Measurements from ENCODE around the gene IMMP2L.

DNA sequence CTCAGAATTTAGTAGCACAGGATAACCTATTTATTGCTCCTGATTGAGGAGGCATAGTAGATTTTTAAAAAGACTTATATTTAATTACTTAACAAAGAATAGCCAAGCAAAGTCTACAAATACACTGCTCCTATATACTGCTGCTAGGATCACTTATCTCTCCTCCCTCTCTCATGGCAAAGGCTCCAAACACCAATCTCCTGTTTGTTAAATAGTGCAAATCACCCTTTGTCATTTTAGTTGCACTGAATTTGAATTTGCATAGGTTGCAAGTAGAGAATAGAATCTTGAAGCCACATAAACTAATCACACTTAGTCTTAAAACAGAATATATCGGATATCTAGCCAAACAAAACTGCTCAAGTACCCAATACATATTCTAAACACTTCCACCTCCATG is 690.4 kb downstream of the IMMP2L start:
- no peak for TF ChIP-seq POLR2A (IDR thresholded peaks at IDR 0.05; ENCODE audit: low read depth)
- TF ChIP-seq, protein P1, sequence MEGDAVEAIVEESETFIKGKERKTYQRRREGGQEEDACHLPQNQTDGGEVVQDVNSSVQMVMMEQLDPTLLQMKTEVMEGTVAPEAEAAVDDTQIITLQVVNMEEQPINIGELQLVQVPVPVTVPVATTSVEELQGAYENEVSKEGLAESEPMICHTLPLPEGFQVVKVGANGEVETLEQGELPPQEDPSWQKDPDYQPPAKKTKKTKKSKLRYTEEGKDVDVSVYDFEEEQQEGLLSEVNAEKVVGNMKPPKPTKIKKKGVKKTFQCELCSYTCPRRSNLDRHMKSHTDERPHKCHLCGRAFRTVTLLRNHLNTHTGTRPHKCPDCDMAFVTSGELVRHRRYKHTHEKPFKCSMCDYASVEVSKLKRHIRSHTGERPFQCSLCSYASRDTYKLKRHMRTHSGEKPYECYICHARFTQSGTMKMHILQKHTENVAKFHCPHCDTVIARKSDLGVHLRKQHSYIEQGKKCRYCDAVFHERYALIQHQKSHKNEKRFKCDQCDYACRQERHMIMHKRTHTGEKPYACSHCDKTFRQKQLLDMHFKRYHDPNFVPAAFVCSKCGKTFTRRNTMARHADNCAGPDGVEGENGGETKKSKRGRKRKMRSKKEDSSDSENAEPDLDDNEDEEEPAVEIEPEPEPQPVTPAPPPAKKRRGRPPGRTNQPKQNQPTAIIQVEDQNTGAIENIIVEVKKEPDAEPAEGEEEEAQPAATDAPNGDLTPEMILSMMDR (IDR thresholded peaks at IDR 0.05) = no peak
- TF ChIP-seq POLR2AphosphoS5 (IDR thresholded peaks at IDR 0.05) = no peak

All from esophagus muscularis mucosa (tissue), 3 donors.